HL-60 (cell line): ENCODE data around the gene PRKAB1.

ENCODE experiments used
- CTCF ChIP-seq: IDR thresholded peaks from one replicate; pipeline ENCODE4 v1.5.1; 2011; ENCODE audit warnings: low read length, control low read depth, inconsistent platforms; ENCODE audit not compliant: insufficient read depth
- POLR2AphosphoS5 ChIP-seq: IDR thresholded peaks from 2 replicates; pipeline ENCODE4 v1.6.1; 2012; ENCODE audit warnings: low read depth
- REST ChIP-seq: IDR thresholded peaks from 2 replicates; pipeline ENCODE4 v1.6.1; 2012; ENCODE audit warnings: low read depth; ENCODE audit not compliant: insufficient replicate concordance
- SPI1 ChIP-seq: IDR thresholded peaks from 2 replicates; pipeline ENCODE4 v1.6.1; 2012; ENCODE audit warnings: low read depth, mild to moderate bottlenecking, borderline replicate concordance

GRCh38 chr12:119681728-119682638, 14.1 kb downstream of the PRKAB1 start:
- no peak for TF ChIP-seq CTCF
- no peak for TF ChIP-seq REST
- peak; percentile 27; the same call in 1 of the 2 replicates for TF ChIP-seq POLR2AphosphoS5
- no peak for TF ChIP-seq SPI1
